Inferior parietal cortex (tissue), 1 donor: ENCODE results near the gene TCIRG1.

Experiments used
- DNase-seq: peaks from one replicate; pipeline ENCODE4 v3.0.0-alpha.2; 2016; ENCODE audit errors: extremely low spot score

Gene TCIRG1

DNA sequence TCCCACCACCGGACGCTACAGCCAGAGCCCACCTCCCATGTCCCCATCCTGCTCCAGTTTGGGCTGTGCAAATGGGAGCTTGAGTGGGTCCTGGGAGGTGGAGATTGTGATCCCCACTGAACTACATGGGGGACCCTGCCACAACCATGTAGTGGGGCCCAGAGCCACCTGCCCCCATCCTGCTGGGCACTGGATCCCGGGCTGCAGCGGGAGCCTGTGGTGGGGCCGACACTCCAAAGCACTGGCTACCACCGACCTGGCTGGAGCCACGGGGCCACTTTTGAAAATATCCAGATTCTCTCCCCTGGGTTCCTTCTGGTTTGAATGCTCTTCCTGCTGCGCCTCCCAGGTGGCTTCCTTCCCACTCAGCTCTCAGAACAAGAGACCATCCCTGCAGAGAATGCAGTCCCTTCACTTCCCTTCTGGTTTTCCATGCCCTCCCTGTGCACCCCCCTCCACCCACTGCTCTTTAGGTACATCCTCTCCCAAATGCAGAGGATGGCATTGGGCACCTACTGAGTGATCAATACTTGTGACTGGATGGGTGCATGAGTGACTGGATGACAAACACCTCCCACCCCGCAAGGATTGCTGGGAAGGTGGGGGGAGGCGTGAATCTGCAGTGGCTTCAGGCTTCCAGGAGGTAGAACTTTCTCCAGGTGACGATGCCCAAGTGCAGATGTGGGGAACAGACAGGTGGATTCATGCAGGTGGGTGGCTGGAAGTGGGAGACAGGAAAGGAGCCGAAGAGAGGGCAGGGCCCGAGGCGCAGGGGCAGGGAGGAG lies 34.1 kb upstream of the TCIRG1 start:
- no peak for DNase-seq

DNA sequence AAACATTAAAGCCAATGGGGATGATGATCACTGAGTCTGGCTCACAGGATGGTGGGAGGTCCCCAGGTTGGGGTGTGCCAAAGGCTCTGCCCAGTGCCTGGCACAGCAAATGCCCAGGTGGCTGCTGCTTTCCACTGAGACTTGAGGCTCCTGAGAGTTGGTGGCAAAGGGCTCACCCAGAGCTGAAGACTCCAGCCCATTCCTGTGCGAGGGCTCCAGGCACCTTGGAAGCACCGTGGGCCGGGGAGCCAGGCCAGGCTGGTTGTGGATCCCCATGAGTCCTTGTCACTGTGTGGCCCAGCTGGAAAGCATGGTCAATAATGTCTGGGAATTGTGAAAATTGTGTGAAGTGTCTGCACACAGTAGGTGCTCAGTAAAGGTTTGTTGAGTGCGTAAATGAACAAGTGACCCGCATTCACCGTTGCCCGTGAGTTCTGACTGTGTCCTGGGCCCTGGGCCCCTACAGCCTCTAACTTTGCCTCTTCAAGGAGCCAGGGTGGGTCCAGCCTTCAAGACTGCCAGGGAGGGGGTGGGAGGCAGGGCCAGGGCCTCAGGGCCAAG lies 32.1 kb upstream of the TCIRG1 start:
- DNase-seq: no peak

DNA sequence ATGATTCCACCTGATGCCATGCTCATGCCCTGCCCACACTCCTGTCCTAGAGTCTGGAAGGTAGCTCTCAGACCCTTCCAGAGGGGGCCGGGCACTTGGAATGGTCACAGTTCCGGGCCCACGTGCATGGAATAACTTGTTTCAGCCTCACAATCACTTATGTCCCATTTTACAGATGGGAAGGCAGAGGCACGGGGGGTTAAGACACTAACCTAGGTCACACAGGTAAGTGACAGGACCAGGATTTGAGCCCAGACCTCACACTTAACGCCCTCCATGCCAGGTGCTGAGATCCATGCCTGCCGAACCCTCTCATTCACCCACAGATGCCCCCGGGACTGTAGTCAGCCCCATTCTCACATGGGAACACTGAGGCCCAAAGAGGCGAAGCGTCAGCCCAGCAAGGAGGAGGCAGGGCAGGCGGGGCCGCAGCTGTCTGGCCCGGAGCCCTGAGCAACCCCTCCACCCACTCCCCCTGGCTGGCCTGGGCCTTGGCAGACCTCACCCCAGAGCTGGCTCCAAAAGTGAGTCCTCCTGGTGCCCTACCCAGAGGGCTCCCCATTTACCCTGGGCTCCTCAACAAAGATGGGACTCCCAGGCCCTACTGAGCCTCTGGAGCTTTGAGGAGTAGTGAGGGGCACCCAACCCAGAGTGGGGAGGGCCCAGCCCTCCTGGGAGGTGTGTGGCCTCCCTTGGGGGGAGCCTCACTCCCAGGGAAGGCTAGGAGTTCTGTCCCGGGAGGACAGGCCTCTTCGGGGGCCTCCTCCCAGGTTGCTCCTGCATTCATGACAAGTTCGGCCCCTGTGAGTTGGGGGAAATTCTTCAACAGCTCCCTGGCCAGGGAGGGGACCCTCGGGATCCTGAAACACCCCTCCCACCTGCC lies 31.1 kb upstream of the TCIRG1 start:
- no peak for DNase-seq

DNA sequence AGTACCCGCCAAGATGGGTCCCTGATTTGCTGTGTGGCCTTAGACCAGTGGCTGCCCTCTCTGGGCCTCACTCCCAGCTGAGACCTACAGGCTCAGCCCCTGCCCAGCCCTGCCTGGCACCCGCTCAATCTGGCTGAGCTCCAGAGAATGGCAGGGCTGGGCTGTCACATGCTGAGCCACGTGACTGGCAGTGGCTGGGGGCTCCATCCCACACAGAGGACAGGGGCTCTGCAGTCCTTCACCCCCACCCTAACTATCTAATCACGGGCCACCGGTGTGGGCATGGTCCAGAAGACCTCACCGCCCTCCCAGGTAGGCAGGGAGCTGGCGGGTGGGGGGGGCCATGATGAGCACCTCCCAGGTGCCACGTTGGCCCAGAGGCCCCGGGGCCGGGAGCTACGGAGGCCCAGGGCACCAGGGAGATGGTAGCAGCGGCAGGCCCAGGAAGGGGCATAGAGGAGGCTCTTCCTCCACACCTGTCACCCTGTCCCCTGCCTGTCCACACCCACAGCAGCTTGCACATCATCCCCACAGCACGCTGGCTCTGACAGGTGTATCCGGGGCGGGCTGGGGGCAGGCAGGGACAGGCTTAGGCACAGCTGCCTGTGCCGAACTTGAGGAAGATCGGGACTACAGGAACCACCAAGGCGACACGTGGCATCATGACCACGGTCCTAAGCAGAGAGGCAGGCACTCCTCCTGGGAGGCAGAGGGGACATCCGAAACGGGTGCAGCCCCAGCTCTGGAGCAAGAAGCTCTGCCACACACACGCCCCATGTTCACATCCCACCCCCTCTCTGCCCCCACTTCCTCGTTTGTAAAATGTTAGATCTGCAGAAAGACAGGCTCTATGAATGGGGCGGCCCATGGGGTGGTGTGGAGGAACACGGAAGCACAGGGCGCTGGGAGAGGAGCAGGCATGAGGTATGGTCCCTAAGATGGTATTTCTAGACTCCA lies 30.2 kb upstream of the TCIRG1 start:
- no peak for DNase-seq

DNA sequence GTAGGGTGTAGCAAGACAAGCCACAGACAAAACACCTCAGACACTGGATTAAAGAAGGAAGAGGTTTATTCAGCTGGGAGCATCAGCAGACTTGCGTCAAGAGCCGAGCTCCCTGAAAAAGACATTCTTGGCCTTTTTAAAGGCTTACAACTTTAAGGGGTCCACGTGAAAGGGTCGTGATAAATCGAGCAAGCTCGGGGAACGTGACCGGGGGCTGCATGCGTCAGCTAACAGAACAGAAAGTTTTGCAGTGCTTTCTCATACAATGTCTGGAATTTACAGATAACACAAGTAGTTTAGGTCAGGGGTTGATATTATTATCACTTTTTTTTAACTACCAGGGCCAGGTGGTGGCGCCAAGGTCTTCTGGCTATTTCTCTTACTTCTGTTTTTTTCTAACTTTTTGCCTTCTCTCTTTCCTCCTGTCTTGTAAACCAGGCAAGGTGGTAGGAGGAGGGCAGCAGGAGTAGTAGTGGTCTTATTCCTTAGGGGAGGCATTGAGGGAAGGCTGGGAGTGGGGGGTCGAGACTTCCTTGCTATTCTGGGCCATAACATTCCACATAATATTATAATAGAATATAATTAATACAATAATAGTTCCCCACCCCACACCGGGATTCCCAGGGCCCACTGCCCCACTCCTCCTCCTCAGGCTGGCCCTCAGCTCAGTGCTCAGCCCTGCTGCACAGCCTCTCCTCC lies 29.3 kb upstream of the TCIRG1 start:
- no peak for DNase-seq

DNA sequence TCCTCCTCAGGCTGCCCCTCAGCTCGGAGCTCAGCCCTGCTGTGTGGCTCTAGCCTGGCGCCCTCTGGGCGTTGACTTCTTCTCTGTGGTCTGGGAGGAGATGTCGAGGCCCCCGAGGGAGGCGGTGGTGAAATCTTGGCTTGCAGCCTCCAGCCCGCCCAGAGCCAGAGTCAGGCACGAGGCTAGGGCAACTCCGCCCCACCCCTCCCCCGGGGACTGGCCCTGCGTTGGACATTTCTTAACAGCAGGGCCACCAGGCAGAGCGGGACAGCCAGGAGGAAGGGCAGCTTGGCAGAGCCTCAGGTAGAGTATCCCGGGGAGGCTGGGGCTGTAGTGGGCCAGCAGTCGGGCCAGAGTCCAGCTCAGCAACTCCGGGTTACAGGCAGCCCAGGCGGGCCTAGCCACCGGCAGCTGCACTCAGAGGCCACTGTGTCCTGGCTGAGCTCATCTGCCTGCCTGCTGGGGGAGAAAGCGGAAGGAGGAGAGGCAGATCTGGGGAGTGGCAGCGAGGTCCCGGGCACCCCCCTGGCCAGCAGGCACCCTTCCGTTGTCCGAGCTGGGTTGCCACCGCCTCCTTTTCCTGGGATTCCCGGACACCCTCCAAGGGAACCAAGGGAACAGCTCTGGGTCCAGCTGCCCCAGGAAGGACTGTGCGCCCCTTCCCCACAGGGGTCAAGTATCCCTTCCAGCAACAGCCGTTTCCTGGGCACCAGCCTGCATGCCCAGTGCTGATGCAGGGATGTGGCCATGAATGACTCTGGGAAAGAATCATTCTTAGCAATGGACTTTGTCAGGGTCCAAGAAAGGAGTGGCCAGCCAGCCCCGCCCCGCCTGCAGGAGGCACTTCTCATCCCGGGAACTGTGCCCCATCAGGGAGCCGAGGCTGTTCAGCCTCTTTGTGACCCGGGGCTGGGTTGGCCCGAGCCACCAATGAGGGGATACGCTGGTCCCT lies 28.5 kb upstream of the TCIRG1 start, which contains the start of gene ALDH3B1:
ALDH3B1 (plus strand) TSS at position 238 of the 952 bp plus-strand sequence. CDS start 4,971 bp downstream, outside the sequence.
- peak; percentile 57 for DNase-seq

DNA sequence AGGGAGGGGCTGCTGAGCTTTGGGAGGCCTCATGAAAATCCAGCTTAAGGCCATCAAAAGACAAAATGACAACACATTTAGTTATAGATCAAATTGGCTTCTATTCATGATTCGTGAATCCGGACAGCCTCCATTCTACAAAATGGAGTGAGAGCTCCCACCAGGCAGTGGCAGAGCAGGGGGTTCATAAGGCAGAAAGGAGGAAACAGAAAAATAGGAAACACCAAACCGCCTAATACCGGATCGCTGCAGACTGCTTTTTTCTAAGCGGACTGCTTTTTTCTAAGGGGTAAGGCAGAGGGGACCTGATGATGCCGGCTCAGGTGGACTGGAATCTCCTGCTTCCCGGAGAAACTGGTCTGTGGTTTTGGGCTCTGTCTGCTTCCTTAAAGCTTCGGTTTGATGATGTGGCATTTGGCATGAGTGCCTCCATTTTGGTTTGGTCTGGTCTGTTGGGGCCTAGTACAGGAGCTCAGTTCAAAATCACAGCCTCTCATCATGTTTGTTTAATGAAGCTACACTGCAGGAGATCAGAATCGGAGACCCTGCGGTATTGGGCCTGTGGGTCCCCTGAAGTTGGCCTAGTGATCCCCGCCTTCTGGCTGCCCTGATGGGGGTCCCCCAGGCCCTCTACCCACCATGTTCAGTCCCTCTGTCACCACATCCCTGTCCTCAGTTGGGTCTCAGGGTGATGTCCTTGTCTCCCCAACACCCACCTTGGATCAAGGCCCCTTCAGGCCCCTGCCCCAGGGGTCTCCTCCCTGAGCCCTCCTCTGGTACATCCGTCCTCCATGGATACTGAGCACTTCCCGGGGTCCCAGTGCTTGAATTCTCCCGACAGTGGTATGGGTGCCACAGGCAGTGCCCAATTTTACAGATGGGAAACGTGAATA lies 27.5 kb upstream of the TCIRG1 start:
- DNase-seq: no peak

DNA sequence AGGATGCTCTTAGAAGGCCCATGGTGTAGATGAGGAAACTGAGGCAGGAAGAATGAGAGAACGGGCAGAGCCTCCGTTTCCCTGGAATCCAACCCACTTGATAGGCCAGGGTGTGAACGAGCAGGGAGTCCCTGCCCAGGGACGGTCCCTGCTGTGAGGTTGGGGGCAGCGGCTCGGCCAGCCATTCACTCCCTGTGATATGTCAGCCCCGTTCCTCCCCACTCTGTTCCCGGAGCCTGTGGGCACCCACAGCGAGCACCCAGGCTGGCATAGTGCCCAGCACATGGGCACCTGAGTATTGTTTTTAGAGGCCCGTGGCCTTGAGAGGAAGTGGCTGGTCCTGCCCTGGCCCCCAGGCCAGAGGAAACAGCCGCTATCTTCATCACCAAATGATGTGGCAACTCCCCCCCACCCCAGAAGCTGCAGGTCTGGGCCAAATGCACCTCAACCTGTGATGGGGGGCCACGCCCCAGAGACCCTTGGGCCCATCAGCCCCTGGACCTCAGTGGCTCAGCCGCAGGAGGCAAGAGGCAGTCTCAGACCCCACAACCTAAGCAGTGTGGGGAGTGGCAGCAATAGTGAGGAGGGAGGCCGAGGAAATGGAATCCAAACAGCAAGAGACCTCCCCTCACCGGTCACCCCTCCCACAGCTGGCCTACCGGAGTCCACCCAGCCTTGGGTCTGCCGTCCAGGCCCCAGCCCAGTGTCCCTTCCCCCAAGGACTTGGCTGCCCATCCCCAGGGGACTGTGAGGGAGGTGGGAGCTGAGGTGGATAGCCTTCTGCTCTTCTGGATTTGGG lies 26.6 kb upstream of the TCIRG1 start:
- DNase-seq: no peak

DNA sequence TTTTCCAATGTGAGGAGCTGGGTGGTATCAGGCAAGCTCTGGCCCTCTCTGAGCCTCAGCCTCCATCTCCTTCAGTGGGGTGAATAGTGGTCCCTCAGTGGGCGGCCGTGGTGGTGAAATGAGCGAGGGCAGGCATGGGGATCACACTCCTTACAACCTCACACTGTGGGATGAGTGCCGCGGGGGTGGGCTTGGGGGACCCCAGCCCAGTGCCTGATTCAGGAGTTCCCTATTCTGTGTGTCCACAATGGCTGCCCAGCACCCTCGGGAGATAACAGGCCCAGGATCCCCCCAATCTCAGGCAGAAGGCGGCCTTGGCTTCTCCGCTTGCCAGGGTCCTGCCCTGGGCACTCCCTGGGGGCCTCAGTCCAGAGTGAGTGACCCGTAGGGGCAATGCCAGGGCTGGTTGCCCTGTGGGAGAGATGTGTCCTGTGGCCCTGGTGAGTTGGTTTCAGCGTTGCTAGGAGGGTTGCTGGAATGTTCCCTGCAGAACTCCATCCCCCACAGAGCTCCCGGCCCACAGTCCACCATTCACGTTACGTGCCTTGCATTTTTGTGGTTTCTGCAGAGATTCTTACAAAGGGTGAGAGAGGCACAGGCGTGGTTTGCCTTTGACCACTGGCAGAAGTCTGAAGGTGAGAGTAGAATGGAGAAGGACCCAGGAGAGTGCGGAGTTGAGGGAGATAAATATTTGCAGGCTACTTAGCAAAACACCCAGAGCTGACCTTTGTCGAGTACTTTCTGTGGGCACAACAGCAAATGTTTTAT lies 25.8 kb upstream of the TCIRG1 start:
- DNase-seq: no peak

DNA sequence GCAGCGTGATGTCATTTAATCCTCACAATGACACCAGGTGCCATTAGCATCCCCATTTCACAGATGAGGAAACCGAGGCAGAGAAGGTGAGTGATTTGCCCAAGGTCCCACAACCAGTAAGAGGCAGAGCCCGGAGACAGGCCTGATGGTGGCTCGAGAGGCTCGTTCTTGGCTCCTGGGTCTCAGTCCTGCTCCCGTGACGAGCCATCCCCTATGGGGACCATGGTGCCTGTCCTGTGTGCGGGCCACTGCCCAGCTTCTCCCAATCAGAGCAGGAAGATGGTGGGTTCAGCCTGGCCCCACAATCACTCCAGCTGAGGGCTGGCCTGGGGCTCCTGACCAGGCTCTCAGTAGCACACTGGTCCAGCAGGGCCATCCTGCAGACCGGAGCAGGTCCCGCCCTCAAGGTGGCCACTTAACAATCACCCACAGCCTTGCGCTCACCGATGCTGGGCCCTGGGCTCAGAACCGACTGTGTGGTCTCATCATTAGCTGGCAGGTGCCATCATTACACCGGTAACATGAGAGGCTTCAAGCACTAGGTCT lies 25.1 kb upstream of the TCIRG1 start:
- DNase-seq: no peak

DNA sequence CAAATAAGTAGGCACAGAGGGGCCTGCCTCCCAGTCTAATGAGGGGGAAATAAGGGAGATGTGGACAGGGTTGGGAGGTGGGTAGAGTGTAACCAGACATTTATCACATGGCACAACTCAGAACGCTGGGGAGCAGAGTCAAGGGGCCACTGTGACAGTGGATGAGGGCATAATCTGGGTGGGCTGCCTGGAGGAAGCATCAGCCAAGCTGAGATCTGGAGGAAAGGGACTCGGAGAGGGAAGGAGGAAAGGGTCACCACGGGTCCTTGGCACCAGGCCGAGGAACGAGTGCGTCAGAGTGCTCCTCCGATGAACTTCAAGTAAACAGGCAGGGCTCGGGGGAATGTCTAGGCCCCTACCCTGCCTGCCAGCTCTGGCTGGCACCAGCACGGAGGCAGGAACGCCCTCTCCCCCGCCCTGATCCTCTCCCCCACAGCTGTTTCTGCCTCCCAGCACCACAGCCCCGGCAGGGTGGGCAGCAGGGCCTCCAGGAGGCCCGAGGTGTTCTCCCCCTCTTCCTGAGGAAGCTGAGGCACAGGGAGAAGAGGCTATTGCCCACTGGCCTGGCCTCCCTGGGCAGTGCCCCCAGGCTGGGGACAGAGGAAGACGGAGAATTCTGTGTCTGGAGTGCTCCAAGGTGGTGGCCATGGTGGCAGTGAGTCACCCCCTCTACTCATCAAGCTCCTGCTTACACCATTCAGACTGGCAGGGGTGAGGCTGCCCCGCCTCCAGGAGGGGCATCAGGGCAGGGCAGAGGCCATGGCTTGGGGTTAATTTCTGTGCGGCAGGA lies 24.5 kb upstream of the TCIRG1 start:
- DNase-seq: no peak

DNA sequence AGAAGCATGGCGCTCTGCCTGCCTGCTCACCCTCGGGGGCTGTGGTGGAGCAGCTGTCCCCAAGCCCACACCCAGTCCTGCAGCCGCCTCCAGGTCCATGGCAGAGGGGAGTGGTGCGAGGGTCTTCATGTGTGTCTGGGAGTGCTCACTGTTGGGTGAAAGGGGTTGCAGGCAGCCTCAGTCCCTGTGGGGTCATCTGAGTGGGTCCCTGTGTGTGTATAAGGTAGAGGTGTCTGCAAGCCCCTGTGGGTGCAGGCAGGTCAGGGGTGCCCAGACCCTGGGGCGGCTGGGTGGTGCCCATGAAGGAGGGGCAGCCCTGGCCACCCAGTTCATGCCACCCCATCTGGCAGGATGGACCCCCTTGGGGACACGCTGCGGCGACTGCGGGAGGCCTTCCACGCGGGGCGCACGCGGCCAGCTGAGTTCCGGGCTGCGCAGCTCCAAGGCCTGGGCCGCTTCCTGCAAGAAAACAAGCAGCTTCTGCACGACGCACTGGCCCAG lies 23.8 kb upstream of the TCIRG1 start:
- no peak for DNase-seq

DNA sequence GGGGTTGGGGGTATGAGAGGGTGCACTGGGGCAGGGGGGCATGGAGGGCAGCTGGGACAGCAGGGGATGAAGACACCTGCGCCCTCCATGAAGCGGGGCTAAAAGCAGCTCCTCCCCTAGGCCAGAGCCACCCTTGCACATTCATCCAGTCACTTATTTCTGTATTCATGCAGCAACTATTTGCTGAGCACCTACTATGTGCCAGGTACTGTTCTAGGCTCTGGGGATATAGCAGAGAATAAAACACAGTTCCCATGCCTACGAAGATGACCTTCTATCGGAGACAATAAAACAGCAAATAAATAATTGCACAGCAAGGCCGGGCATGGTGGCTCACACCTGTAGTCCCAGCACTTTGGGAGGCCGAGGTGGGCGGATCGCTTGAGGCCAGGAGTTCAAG lies 23.4 kb upstream of the TCIRG1 start:
- DNase-seq: no peak

DNA sequence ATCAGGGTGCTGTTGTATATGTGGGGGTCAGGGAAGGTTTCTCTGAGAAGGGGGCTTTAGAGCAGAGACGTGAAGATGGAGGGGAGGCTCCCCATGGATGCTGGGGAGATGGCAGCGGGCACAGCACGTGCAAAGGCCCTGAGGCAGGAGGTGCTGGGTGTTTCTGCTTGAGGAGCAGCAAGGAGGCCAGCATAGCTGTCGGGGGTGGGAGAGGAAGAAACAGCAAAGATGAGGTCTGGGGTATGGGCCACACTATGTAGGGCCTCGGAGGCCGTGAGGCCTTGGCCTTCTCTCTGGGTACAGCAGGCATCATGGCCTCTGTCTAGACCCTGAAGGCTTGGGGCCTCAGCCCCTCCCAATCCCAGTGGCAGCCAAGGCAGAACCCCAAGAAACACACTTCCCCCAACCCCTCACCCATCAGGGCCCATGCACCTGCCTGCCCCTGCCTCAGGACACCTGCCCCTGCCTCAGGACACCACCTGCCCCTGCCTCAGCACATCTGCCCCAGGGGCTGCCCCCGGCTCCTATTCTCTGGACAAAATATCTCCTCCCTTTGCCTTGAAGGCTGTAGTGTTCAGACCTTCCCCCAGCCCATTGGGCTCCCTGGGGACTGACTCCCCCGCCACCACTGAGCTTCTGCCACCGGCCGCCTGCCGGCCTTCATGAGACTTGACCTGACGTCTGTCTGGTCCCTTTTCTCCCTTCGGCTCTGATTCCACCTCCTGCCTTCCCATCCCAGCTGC lies 22.5 kb upstream of the TCIRG1 start:
- no peak for DNase-seq
